ENCODE data around the gene OLFM1.

- TF ChIP-seq EZH2phosphoT487 (IDR thresholded peaks at IDR 0.05; ENCODE audit: borderline replicate concordance, low read length) (no peak), CTCF (conservative IDR thresholded peaks at IDR 0.05; ENCODE audit: low read depth, low read length) (no peak), EZH2 (IDR thresholded peaks at IDR 0.05; ENCODE audit: low read length, unreplicated experiment) (no peak)
Observed at GRCh38 chr9:135065804-135066203, 21.7 kb upstream of the OLFM1 start.

Measured in PC-3 (cell line).